Mesodermal cell (in vitro differentiated cells): ENCODE data around the gene ELL.

Experiments
- H3K27ac ChIP-seq: 2 replicates; pipeline ENCODE4 v1.7.0; 2013; ENCODE audit warnings: mild to moderate bottlenecking, low read depth, low read length, moderate library complexity; ENCODE audit not compliant: severe bottlenecking
- H3K36me3 ChIP-seq: 2 replicates; pipeline ENCODE4 v1.7.1; 2013; ENCODE audit warnings: mild to moderate bottlenecking, low read length, moderate library complexity; ENCODE audit not compliant: control insufficient read depth, insufficient read depth
- H3K4me1 ChIP-seq: one replicate; pipeline ENCODE4 v1.7.1; 2013; ENCODE audit warnings: mild to moderate bottlenecking, low read length; ENCODE audit not compliant: insufficient read depth, control insufficient read depth, poor library complexity, severe bottlenecking
- H3K4me3 ChIP-seq: 2 replicates; pipeline ENCODE4 v1.7.0; 2013; ENCODE audit warnings: low read length, control low read depth, mild to moderate bottlenecking; ENCODE audit not compliant: insufficient read depth, poor library complexity, severe bottlenecking; ENCODE audit errors: extremely low read depth
- H3K9me3 ChIP-seq: 2 replicates; pipeline ENCODE4 v1.7.1; 2013; ENCODE audit warnings: mild to moderate bottlenecking, low read length, moderate library complexity; ENCODE audit not compliant: control insufficient read depth
- WGBS, 2 experiments: methylation state at CpG; one replicate each; pipeline ENCODE4 v1.1.5; 2013; ENCODE audit warnings: missing lambda C conversion rate in 2 of 2; ENCODE audit not compliant: insufficient coverage in 2 of 2; 5-methylcytosine and 5-hydroxymethylcytosine counted together

The ELL gene

DNA sequence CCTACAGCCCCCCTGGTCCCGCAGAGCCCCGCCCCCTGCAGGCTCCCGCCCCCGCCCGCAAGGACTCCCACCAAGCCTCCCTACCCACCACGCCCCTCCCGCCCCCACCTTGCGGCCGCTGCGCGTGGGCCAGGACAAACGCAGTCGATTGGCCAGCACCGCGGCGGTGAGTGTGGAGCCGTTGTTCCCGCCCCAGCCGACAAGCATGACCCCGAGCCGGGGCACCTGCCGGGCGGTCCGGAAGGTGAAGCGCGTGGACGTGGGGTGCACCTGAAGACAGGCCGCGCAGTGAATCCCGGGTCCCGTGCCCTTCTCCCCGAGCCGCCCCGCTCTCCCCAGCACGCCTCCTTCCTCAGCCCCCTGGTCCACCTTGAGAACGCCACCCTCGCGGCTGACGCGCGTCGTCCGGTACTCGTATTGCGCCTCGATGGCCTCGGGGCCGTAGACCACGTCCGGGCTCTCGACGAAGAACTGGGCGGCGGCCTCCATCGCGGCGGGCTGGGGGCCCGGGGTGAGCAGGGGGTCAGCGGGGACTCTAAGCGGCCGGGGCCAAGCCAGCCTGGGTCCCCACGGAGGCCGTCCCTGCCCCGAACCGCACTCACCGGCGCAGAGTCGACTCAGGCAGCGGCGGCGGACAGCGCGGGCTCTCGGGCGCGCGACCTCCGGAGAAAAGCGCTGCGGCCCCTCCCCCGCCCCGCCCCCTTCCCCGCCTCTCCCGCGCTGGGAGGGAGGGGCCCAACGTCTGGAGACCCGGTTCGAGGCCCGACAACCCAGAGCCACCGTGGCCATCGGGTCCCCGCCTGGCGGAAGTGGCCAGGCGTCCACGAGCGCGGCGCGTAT is 84.2 kb downstream of the ELL start, which contains the start of gene ISYNA1:
ISYNA1 (minus strand) TSS at position 643 of the 840 bp plus-strand sequence; CDS start at position 489, 154 bp downstream.
- H3K27ac ChIP-seq: peak within 1 kb of the TSS; percentile 97
- peaks cover 25% of the 10 kb centered on the region for H3K36me3 ChIP-seq
- H3K4me1 ChIP-seq: peaks cover 50% of the 10 kb centered on the region
- peak within 1 kb of the TSS; percentile 60 for H3K4me3 ChIP-seq
- H3K9me3 ChIP-seq: no peaks in the 10 kb centered on the region
- 0 to 1% methylated on average over 64 to 72 of the region's 99 CpGs for WGBS, 2 experiments

GRCh38 chr19:18436671-18437490 is 85.0 kb downstream of the ELL start:
- no peak overlapping the region for H3K27ac ChIP-seq

GRCh38 chr19:18435842-18436670 is 85.8 kb downstream of the ELL start:
- 95 to 96% methylated on average over 34 to 46 of the region's 46 CpGs for WGBS, 2 experiments
- peaks cover 50% of the 10 kb centered on the region for H3K4me1 ChIP-seq
- H3K27ac ChIP-seq: no peak overlapping the region

More at GRCh38 chr19:18436671-18437490, 85.0 kb downstream of the ELL start:
- Histone ChIP-seq H3K9me3 (no peaks in the 10 kb centered on the region), H3K36me3 (peaks cover 25% of the 10 kb centered on the region), H3K4me3 (peak overlapping the region; percentile 60), H3K4me1 (peaks cover 50% of the 10 kb centered on the region)
- WGBS, 2 experiments: 39 to 44% methylated on average over 43 to 54 of the region's 67 CpGs

GRCh38 chr19:18435178-18435841 is 86.6 kb downstream of the ELL start:
- Histone ChIP-seq H3K27ac (no peak overlapping the region), H3K4me3 (no peak overlapping the region), H3K9me3 (no peaks in the 10 kb centered on the region), H3K36me3 (peaks cover 28% of the 10 kb centered on the region), H3K4me1 (peaks cover 49% of the 10 kb centered on the region)
- WGBS, 2 experiments: 96 to 97% methylated on average over 49 of the region's 49 CpGs

More at GRCh38 chr19:18435842-18436670, 85.8 kb downstream of the ELL start:
- H3K36me3 ChIP-seq: peaks cover 25% of the 10 kb centered on the region
- no peaks in the 10 kb centered on the region for H3K9me3 ChIP-seq
- H3K4me3 ChIP-seq: peak overlapping the region; percentile 60

DNA sequence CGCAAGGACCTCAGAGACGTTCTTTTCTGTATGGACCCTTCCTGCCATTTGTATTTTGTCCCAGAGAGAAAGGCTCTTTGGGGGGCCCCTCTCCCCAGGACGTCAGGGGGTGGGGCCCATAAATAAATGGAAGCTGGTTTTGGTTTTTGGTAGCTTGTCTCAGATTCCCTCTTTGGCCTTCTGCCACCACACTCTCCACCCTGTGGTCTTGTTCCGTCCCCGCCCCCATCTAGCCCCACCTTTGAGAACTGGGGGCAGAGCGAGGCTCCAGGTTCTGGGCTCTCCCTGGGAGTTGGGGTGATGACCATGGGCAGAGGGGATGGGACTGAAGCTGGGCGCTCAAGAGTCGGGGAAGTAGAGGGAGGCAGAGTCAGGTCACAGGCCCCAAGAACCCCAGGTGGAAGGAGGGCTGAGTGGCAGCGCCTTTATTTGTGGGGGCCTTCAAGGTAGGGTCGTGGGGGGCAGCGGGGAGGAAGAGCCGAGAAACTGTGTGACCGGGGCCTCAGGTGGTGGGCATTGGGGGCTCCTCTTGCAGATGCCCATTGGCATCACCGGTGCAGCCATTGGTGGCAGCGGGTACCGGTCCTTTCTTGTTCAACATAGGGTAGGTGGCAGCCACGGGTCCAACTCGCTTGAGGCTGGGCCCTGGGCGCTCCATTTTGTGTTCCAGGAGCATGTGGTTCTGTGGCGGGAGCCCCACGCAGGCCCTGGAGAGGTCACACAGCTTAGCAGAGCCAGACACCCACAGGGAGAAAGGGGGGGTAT is 87.3 kb downstream of the ELL start:
- no peak overlapping the region for H3K4me3 ChIP-seq
- no peaks in the 10 kb centered on the region for H3K9me3 ChIP-seq
- H3K27ac ChIP-seq: no peak overlapping the region
- H3K4me1 ChIP-seq: peaks cover 46% of the 10 kb centered on the region
- 90 to 93% methylated on average over 15 of the region's 21 CpGs for WGBS, 2 experiments
- peaks cover 28% of the 10 kb centered on the region for H3K36me3 ChIP-seq

- Histone ChIP-seq H3K27ac (peak overlapping the region; percentile 5), H3K4me1 (peaks cover 41% of the 10 kb centered on the region), H3K36me3 (peaks cover 28% of the 10 kb centered on the region), H3K4me3 (peak overlapping the region; percentile 11), H3K9me3 (no peaks in the 10 kb centered on the region)
- WGBS, 2 experiments: 7 to 16% methylated on average over 18 to 56 of the region's 60 CpGs
Measured at GRCh38 chr19:18433735-18434398, 88.0 kb downstream of the ELL start.

GRCh38 chr19:18433015-18433691 is 88.7 kb downstream of the ELL start:
- Histone ChIP-seq H3K36me3 (peaks cover 28% of the 10 kb centered on the region), H3K4me3 (peak overlapping the region; percentile 22), H3K27ac (peak overlapping the region; percentile 23), H3K9me3 (no peaks in the 10 kb centered on the region), H3K4me1 (peaks cover 39% of the 10 kb centered on the region)
- 34 to 35% methylated on average over 30 to 38 of the region's 59 CpGs for WGBS, 2 experiments

- H3K4me1 ChIP-seq: peaks cover 40% of the 10 kb centered on the region
- H3K27ac ChIP-seq: no peak overlapping the region
- H3K36me3 ChIP-seq: peaks cover 28% of the 10 kb centered on the region
- H3K9me3 ChIP-seq: no peaks in the 10 kb centered on the region
- H3K4me3 ChIP-seq: no peak overlapping the region
- 79 to 86% methylated on average over 4 to 6 of the region's 13 CpGs for WGBS, 2 experiments
Measured at GRCh38 chr19:18432275-18433014, 89.4 kb downstream of the ELL start.
